GM10266 (cell line): ENCODE measurements around the gene DCLK2.

Experiments used
- DNase-seq: peaks from one replicate; pipeline ENCODE4 v3.0.0; 2012; ENCODE audit errors: extremely low spot score
- CTCF ChIP-seq: IDR thresholded peaks from 2 replicates; pipeline ENCODE4 v1.5.1; 2012; ENCODE audit warnings: mild to moderate bottlenecking, low read depth; ENCODE audit not compliant: control insufficient read depth, insufficient read depth; ENCODE audit errors: missing control alignments

DCLK2 gene

GRCh38 chr4:150115851-150116250, 37.6 kb downstream of the DCLK2 start:
- DNase-seq: no peak
- no peak for TF ChIP-seq CTCF

- TF ChIP-seq CTCF: no peak
These were observed 38.3 kb downstream of the DCLK2 start for GRCh38 chr4:150116506-150116905.

GRCh38 chr4:150117094-150117493, 38.8 kb downstream of the DCLK2 start:
- no peak for TF ChIP-seq CTCF
- DNase-seq: no peak

More at GRCh38 chr4:150116506-150116905, 38.3 kb downstream of the DCLK2 start:
- no peak for DNase-seq

GRCh38 chr4:150117629-150118028, 39.4 kb downstream of the DCLK2 start:
- no peak for DNase-seq
- TF ChIP-seq CTCF: no peak

- DNase-seq: no peak
- no peak for TF ChIP-seq CTCF
These were observed 41.2 kb downstream of the DCLK2 start for GRCh38 chr4:150119492-150119891.

GRCh38 chr4:150123087-150123486, 44.8 kb downstream of the DCLK2 start:
- no peak for TF ChIP-seq CTCF
- no peak for DNase-seq

- TF ChIP-seq CTCF: no peak
- no peak for DNase-seq
These were observed 45.8 kb downstream of the DCLK2 start for GRCh38 chr4:150123796-150124677.
